Breast epithelium (tissue), 4 donors: ENCODE measurements around the gene DOCK3. TPM values are rescaled to one million over a fixed set of nuclear protein-coding genes. Genes with fewer than 3 reads are reported as not detected.

Experiments used
- DNase-seq, 2 donors: peaks; one replicate each; pipeline ENCODE4 v3.0.0-alpha.2; 2019; ENCODE audit warnings: low spot score in 2 of 2
- H3K27ac ChIP-seq, 2 donors: fragments of 200-600 bp; sonication (generic) in 1 of 2; one replicate each; pipeline ENCODE4 v1.5.1; 2016 to 2019; ENCODE audit warnings: mild to moderate bottlenecking in 1 of 2
- H3K27me3 ChIP-seq, 2 donors: fragments of 200-600 bp; sonication (generic) in 1 of 2; one replicate each; pipeline versions ENCODE4 v1.5.1 to v1.6.0; 2017 to 2019; ENCODE audit warnings: control low read depth in 1 of 2, mild to moderate bottlenecking in 1 of 2
- H3K36me3 ChIP-seq: fragments of 200-600 bp; one replicate; pipeline ENCODE4 v1.5.1; 2019
- H3K4me1 ChIP-seq, 2 donors: fragments of 200-600 bp; sonication (generic); one replicate each; pipeline ENCODE4 v1.5.1; 2016 to 2019; ENCODE audit warnings: control low read depth in 1 of 2
- H3K4me3 ChIP-seq, 3 donors: fragments of 200-600 bp; sonication (generic); 1 replicate in 2 of 3; 2 replicates in 1 of 3; pipeline ENCODE4 v1.5.1; 2016 to 2019; ENCODE audit warnings: mild to moderate bottlenecking in 3 of 3, moderate library complexity in 2 of 3
- H3K9me3 ChIP-seq, 2 donors: fragments of 200-600 bp; sonication (generic) in 1 of 2; one replicate each; pipeline ENCODE4 v1.5.1; 2016 to 2019; ENCODE audit warnings: control low read depth in 1 of 2
- POLR2A ChIP-seq: fragments of 450-650 bp; IDR thresholded peaks from one replicate; pipeline ENCODE4 v1.6.1; 2016; ENCODE audit warnings: antibody characterized with exemption, mild to moderate bottlenecking, moderate library complexity
- POLR2AphosphoS5 ChIP-seq, 3 donors: sonication (generic); formaldehyde crosslinking; IDR thresholded peaks; one replicate each; pipeline ENCODE4 v1.6.1; 2017; ENCODE audit warnings: antibody characterized with exemption in 3 of 3
- intact Hi-C: fragments of 100-400 bp; cut with DNase I; formaldehyde crosslinking; loops from one replicate; pipeline ENCODE4 v1.15.1; 2023; ENCODE audit warnings: low total_unique reads
- total RNA-seq, 3 donors: library from RNA; depleted of rRNA; stranded (reverse); fragments of >200 nt; gene quantifications; one replicate each; pipeline ENCODE4 v1.1.0, GENCODE V29; 2016
- TF ChIP-seq, protein P1 (sequence below), 3 donors: fragments of 450-650 bp; IDR thresholded peaks; one replicate each; pipeline ENCODE4 v1.5.1; 2016 to 2017; ENCODE audit warnings: antibody characterized with exemption in 3 of 3, mild to moderate bottlenecking in 3 of 3, moderate library complexity in 3 of 3

DOCK3 gene
- total RNA-seq, 3 donors from 2014 or later = 0.64 to 0.73 (median 0.66) TPM

DNA sequence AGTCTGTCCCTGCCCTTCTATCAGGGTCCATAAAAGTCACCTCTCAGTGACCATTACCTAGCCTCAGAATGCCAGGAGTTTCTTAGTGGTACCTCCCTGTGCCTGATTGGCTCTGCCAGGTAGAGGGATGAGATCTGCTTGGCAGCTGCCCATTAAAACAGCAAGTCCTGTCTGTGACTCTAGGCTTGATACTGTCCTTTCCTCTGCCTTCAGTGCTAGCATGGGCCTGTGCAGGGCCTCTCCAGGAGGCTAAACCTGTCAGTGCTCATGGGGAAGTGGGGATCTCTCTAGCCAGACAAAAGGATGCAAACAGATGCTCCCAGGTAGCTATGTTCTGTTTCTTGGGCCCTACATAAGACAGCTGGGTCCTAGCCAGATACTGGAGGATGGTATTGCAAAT lies 700.4 kb downstream of the DOCK3 start:
- TF ChIP-seq, protein P1, sequence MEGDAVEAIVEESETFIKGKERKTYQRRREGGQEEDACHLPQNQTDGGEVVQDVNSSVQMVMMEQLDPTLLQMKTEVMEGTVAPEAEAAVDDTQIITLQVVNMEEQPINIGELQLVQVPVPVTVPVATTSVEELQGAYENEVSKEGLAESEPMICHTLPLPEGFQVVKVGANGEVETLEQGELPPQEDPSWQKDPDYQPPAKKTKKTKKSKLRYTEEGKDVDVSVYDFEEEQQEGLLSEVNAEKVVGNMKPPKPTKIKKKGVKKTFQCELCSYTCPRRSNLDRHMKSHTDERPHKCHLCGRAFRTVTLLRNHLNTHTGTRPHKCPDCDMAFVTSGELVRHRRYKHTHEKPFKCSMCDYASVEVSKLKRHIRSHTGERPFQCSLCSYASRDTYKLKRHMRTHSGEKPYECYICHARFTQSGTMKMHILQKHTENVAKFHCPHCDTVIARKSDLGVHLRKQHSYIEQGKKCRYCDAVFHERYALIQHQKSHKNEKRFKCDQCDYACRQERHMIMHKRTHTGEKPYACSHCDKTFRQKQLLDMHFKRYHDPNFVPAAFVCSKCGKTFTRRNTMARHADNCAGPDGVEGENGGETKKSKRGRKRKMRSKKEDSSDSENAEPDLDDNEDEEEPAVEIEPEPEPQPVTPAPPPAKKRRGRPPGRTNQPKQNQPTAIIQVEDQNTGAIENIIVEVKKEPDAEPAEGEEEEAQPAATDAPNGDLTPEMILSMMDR (IDR thresholded peaks at IDR 0.05) = no peak
- TF ChIP-seq POLR2A (no peak), POLR2AphosphoS5 (IDR thresholded peaks at IDR 0.05) (no peak)
- no peak for DNase-seq
- Histone ChIP-seq H3K4me1 (no peaks in the 10 kb centered on the region), H3K9me3 (no peaks in the 10 kb centered on the region), H3K27ac (no peak overlapping the region), H3K4me3 (no peak overlapping the region), H3K36me3 (no peaks in the 10 kb centered on the region), H3K27me3 (no peaks in the 10 kb centered on the region)
- intact Hi-C loops = no loop called here

DNA sequence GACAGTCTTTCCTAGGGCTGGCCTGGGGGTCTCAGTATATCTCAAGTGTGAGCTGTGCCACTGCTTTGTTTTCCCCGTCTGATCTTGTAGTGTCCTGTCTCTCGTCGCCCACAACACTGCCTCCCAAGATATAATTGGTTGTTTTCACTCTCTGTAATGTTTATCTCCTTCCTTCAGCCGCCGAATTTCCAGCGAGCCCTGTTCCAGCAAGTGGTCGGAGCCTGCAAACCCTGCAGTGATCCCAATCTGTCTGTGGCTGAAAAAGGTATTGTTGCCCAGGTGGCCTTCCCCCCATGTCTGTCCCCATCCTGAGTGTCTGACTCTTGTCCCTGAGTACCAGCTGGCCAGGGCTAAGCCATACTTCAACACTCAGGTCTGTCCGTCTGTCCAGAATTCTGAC lies 700.8 kb downstream of the DOCK3 start:
- no peak for DNase-seq
- intact Hi-C loops = no loop called here

DNA sequence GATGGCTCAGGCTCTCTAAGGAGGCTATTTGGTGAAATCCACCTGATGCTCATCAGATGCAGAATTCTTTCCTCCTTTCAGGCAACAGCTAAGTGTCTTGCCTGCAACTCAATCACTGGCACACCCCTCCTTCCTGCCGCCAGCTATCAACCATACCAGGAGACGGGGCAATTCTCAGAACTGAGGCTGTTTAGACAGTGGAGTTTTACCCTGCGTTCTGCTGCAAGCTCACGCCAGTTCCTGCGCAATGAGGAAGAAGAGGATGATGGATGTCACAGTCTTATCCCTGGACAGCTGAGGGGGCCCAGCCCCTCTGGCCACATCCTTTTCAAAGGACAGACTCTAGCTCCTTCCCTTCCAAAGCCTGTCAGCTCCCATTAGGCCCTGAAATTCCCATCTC lies 703.3 kb downstream of the DOCK3 start:
- Histone ChIP-seq H3K4me1 (no peaks in the 10 kb centered on the region), H3K27ac (no peak overlapping the region), H3K4me3 (no peak overlapping the region), H3K36me3 (no peaks in the 10 kb centered on the region), H3K9me3 (no peaks in the 10 kb centered on the region), H3K27me3 (no peaks in the 10 kb centered on the region)
- TF ChIP-seq, protein P1 (IDR thresholded peaks at IDR 0.05) = no peak
- no peak for TF ChIP-seq POLR2AphosphoS5 (IDR thresholded peaks at IDR 0.05)
- TF ChIP-seq POLR2A = no peak
- DNase-seq = no peak
- intact Hi-C loops = no loop called here

More for the DNA sequence above, 700.8 kb downstream of the DOCK3 start:
- Histone ChIP-seq H3K9me3 (no peaks in the 10 kb centered on the region), H3K4me3 (no peak overlapping the region), H3K4me1 (no peaks in the 10 kb centered on the region), H3K27me3 (no peaks in the 10 kb centered on the region), H3K27ac (no peak overlapping the region), H3K36me3 (no peaks in the 10 kb centered on the region)
- TF ChIP-seq, protein P1 (IDR thresholded peaks at IDR 0.05) = no peak
- TF ChIP-seq POLR2A (no peak), POLR2AphosphoS5 (IDR thresholded peaks at IDR 0.05) (no peak)

DNA sequence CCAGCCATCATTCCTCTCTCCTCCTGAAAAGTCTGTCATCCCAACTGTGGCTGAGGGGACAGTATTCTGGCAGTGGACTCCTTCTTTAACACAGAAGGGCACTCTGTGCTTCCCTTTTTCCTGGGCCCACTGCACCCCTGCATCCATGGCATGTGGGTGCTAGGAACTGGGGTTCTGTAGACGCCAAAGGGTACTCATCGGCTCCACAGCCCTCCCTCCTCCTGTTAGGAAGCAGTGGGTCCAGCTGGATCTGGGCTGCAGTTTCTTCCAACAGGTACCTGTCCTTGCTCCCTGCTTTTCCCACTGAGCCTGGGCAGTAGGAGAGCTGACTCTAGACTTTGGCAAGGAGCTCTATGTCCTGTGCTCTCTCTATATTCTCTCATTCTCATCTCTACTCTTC lies 704.0 kb downstream of the DOCK3 start:
- H3K4me3 ChIP-seq = no peak overlapping the region
- no peaks in the 10 kb centered on the region for H3K9me3 ChIP-seq
- H3K27me3 ChIP-seq = no peaks in the 10 kb centered on the region
- intact Hi-C loops = no loop called here
- DNase-seq = no peak
- peaks cover 0 to 5% of the 10 kb centered on the region in 2 donors for H3K4me1 ChIP-seq
- TF ChIP-seq, protein P1 (IDR thresholded peaks at IDR 0.05) = no peak
- TF ChIP-seq POLR2A (no peak), POLR2AphosphoS5 (IDR thresholded peaks at IDR 0.05) (no peak)
- H3K36me3 ChIP-seq = no peaks in the 10 kb centered on the region
- H3K27ac ChIP-seq = no peak overlapping the region

DNA sequence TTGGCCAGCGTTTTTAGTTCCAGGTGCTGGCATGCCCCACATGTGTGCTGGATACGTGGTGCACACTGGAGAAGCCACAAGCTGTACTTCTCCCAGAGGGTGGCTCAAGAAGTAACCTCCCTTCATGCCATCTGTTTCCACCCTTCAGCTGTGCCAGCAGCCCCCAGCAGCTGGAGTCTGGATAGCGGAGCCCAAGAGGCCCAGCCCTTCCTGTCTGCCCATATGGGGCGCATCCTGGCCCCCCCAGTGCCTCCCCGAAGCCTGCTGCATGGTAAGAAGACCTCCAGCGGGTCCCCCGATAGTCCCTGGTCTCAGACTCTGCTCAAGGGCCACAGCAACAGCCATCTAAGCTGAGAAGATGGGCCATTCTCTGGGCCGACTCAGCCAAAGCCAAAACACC lies 704.6 kb downstream of the DOCK3 start:
- peaks cover 4 to 9% of the 10 kb centered on the region in 2 donors for H3K4me1 ChIP-seq
- no peak for DNase-seq
- H3K27me3 ChIP-seq = no peaks in the 10 kb centered on the region
- H3K36me3 ChIP-seq = no peaks in the 10 kb centered on the region
- H3K27ac ChIP-seq = no peak overlapping the region
- intact Hi-C loops = no loop called here
- H3K4me3 ChIP-seq = no peak overlapping the region
- H3K9me3 ChIP-seq = no peaks in the 10 kb centered on the region
- TF ChIP-seq, protein P1 (IDR thresholded peaks at IDR 0.05) = no peak
- no peak for TF ChIP-seq POLR2A
- TF ChIP-seq POLR2AphosphoS5 (IDR thresholded peaks at IDR 0.05) = no peak
